Type B pancreatic cell (in vitro differentiated cells): ENCODE measurements around the gene SLC26A3. TPM values are rescaled to one million over a fixed set of nuclear protein-coding genes. Genes with fewer than 3 reads are reported as not detected.
A peak's percentile ranks its signal among the peaks of the same experiment; 100 is the strongest.

Source experiments
- DNase-seq: peaks from one replicate; pipeline ENCODE4 v3.0.0; 2021; ENCODE audit warnings: mixed read lengths; ENCODE audit not compliant: unreplicated experiment; ENCODE audit errors: extremely low spot score
- H3K27ac Mint-ChIP-seq: 2 replicates; pipeline ENCODE4 v1.8.0; 2021; ENCODE audit warnings: mild to moderate bottlenecking, mixed read lengths
- H3K27me3 Mint-ChIP-seq: 2 replicates; pipeline ENCODE4 v1.8.0; 2021; ENCODE audit warnings: mixed read lengths
- H3K36me3 Mint-ChIP-seq: 2 replicates; pipeline ENCODE4 v1.8.0; 2021; ENCODE audit warnings: mixed read lengths
- H3K4me1 Mint-ChIP-seq: one replicate; pipeline ENCODE4 v1.8.0; 2021; ENCODE audit warnings: mixed read lengths; ENCODE audit not compliant: unreplicated experiment
- H3K4me3 Mint-ChIP-seq: 2 replicates; pipeline ENCODE4 v1.8.0; 2021; ENCODE audit warnings: mild to moderate bottlenecking, mixed read lengths
- H3K9me3 Mint-ChIP-seq: 2 replicates; pipeline ENCODE4 v1.8.0; 2021; ENCODE audit warnings: mixed read lengths
- CTCF ChIP-seq: fragments of 200-600 bp; sonication (generic); conservative IDR thresholded peaks from 2 replicates; pipeline ENCODE4 v1.5.0; 2021; ENCODE audit warnings: antibody characterized with exemption, mild to moderate bottlenecking
- total RNA-seq: library from RNA; stranded (reverse); gene quantifications from 2 replicates; pipeline ENCODE4 v1.2.1, GENCODE V29; 2021; ENCODE audit warnings: low replicate concordance

SLC26A3 gene
- total RNA-seq, 1 donor from 2014 or later: 4.7 TPM

GRCh38 chr7:107728276-107728675 is 74.7 kb downstream of the SLC26A3 start:
- Mint-ChIP-seq H3K9me3 (no peaks in the 10 kb centered on the region), H3K36me3 (no peaks in the 10 kb centered on the region), H3K4me3 (no peak overlapping the region), H3K27ac (no peak overlapping the region), H3K27me3 (peaks cover 28% of the 10 kb centered on the region), H3K4me1 (no peaks in the 10 kb centered on the region)
- no peak for TF ChIP-seq CTCF
- no peak for DNase-seq

- Mint-ChIP-seq H3K36me3 (no peaks in the 10 kb centered on the region), H3K9me3 (no peaks in the 10 kb centered on the region), H3K4me1 (no peaks in the 10 kb centered on the region), H3K4me3 (no peak overlapping the region), H3K27ac (no peak overlapping the region), H3K27me3 (peaks cover 33% of the 10 kb centered on the region)
- no peak for DNase-seq
- no peak for TF ChIP-seq CTCF
Observed at GRCh38 chr7:107726356-107727130, 76.5 kb downstream of the SLC26A3 start.

- H3K9me3 Mint-ChIP-seq: no peaks in the 10 kb centered on the region
- no peaks in the 10 kb centered on the region for H3K36me3 Mint-ChIP-seq
- no peak for DNase-seq
- H3K27ac Mint-ChIP-seq: no peak overlapping the region
- peak; percentile 91 for TF ChIP-seq CTCF
- H3K4me1 Mint-ChIP-seq: no peaks in the 10 kb centered on the region
- H3K4me3 Mint-ChIP-seq: no peak overlapping the region
- peaks cover 39% of the 10 kb centered on the region for H3K27me3 Mint-ChIP-seq
Observed at GRCh38 chr7:107725138-107725740, 77.8 kb downstream of the SLC26A3 start.

GRCh38 chr7:107723255-107723654 is 79.8 kb downstream of the SLC26A3 start:
- DNase-seq: no peak
- Mint-ChIP-seq H3K4me1 (no peaks in the 10 kb centered on the region), H3K9me3 (no peaks in the 10 kb centered on the region), H3K36me3 (no peaks in the 10 kb centered on the region), H3K27me3 (peaks cover 36% of the 10 kb centered on the region), H3K4me3 (no peak overlapping the region), H3K27ac (no peak overlapping the region)
- no peak for TF ChIP-seq CTCF

- Mint-ChIP-seq H3K27ac (no peak overlapping the region), H3K27me3 (peaks cover 18% of the 10 kb centered on the region), H3K4me3 (no peak overlapping the region), H3K36me3 (no peaks in the 10 kb centered on the region), H3K4me1 (no peaks in the 10 kb centered on the region), H3K9me3 (no peaks in the 10 kb centered on the region)
- TF ChIP-seq CTCF: no peak
- no peak for DNase-seq
Observed at GRCh38 chr7:107721286-107721685, 81.7 kb downstream of the SLC26A3 start.
